SU-DHL-6 (cell line): ENCODE data around the gene SMIM7.

ENCODE experiments used
- H2AFZ ChIP-seq: fragments of 200-600 bp; sonication (generic); 2 replicates; pipeline ENCODE4 v1.6.1; 2014; ENCODE audit warnings: low read depth, mild to moderate bottlenecking, moderate library complexity, mixed read lengths, antibody characterized with exemption, low read length; ENCODE audit not compliant: severe bottlenecking
- H3F3A ChIP-seq: fragments of 200-600 bp; shearing (Covaris generic); 2 replicates; pipeline ENCODE4 v1.6.0; 2016; ENCODE audit warnings: antibody characterized with exemption, mild to moderate bottlenecking; ENCODE audit not compliant: insufficient read depth
- H3K27ac ChIP-seq: fragments of 200-600 bp; sonication (generic); 2 replicates; pipeline ENCODE4 v1.5.1; 2016; ENCODE audit warnings: low read depth, mild to moderate bottlenecking, low read length, moderate library complexity, mixed read lengths
- H3K27me3 ChIP-seq: fragments of 200-600 bp; sonication (generic), shearing (Covaris generic); 2 replicates; pipeline ENCODE4 v1.6.0; 2014; ENCODE audit warnings: mild to moderate bottlenecking, low read length
- H3K36me3 ChIP-seq: fragments of 200-600 bp; sonication (generic); 2 replicates; pipeline ENCODE4 v1.6.1; 2014; ENCODE audit warnings: mild to moderate bottlenecking, low read length, mixed read lengths
- H3K4me2 ChIP-seq: fragments of 300-600, 200-600 bp; shearing (Covaris generic), sonication (generic); 2 replicates; pipeline ENCODE4 v1.6.0; 2014; ENCODE audit warnings: low read length, low read depth, mild to moderate bottlenecking; ENCODE audit not compliant: poor library complexity, severe bottlenecking
- H3K4me3 ChIP-seq: fragments of 200-600 bp; sonication (generic); 2 replicates; pipeline ENCODE4 v1.5.1; 2014; ENCODE audit warnings: antibody characterized with exemption, low read length, mild to moderate bottlenecking, mixed read lengths; ENCODE audit not compliant: insufficient read depth, poor library complexity, severe bottlenecking
- H3K79me2 ChIP-seq: fragments of 200-600 bp; sonication (generic); 2 replicates; pipeline ENCODE4 v1.6.1; 2014; ENCODE audit warnings: mild to moderate bottlenecking, low read length, moderate library complexity; ENCODE audit not compliant: insufficient read depth
- H3K9ac ChIP-seq: fragments of 200-600 bp; sonication (generic); 2 replicates; pipeline ENCODE4 v1.7.0; 2014; ENCODE audit warnings: mild to moderate bottlenecking, low read length
- H3K9me2 ChIP-seq: fragments of 200-600 bp; sonication (generic); replicated peaks from 2 replicates; pipeline ENCODE4 v1.6.1; 2014; ENCODE audit warnings: low read length; ENCODE audit not compliant: insufficient read depth
- H3K9me3 ChIP-seq: fragments of 200-600 bp; sonication (generic); 2 replicates; pipeline ENCODE4 v1.6.1; 2014; ENCODE audit warnings: low read length, mixed read lengths; ENCODE audit not compliant: insufficient read depth
- H4K20me1 ChIP-seq: fragments of 200-600 bp; sonication (generic); 2 replicates; pipeline ENCODE4 v1.6.1; 2014; ENCODE audit warnings: low read depth, mild to moderate bottlenecking, antibody characterized with exemption, low read length, moderate library complexity, mixed read lengths
- CTCF ChIP-seq: fragments of 200-600 bp; sonication (generic); IDR thresholded peaks from one replicate; pipeline ENCODE4 v1.5.1; 2017; ENCODE audit warnings: antibody characterized with exemption, mild to moderate bottlenecking, low read length, moderate library complexity; ENCODE audit not compliant: insufficient read depth, poor library complexity, severe bottlenecking
- EZH2phosphoT487 ChIP-seq: fragments of 200-600 bp; sonication (generic), shearing (Covaris generic); conservative IDR thresholded peaks from 2 replicates; pipeline ENCODE4 v1.6.1; 2018; ENCODE audit warnings: mild to moderate bottlenecking, antibody characterized with exemption, low read length, moderate library complexity, mixed read lengths

The SMIM7 gene

GRCh38 chr19:16659832-16660708 lies at the start of gene SMIM7:
Gene SMIM7, minus strand, starts transcription at chr19:16660144. Its CDS starts 34 bp downstream, at chr19:16660110.
- Histone ChIP-seq H3K36me3 (peaks cover 7% of the 10 kb centered on the region), H3K4me3 (peak within 1 kb of the TSS; percentile 87), H3F3A (peaks cover 17% of the 10 kb centered on the region), H3K9ac (peak within 1 kb of the TSS; percentile 89), H3K4me2 (peak within 1 kb of the TSS; percentile 98), H3K27me3 (no peaks in the 10 kb centered on the region), H3K79me2 (peaks cover 64% of the 10 kb centered on the region), H4K20me1 (peaks cover 17% of the 10 kb centered on the region), H3K9me3 (no peaks in the 10 kb centered on the region), H2AFZ (peak within 1 kb of the TSS; percentile 69), H3K9me2 (no peaks in the 10 kb centered on the region), H3K27ac (peak within 1 kb of the TSS; percentile 91)
- no peak for TF ChIP-seq EZH2phosphoT487
- TF ChIP-seq CTCF = peak; percentile 23

GRCh38 chr19:16703677-16704076 lies 43.7 kb upstream of the SMIM7 start:
- Histone ChIP-seq H3K27me3 (no peaks in the 10 kb centered on the region), H3K36me3 (no peaks in the 10 kb centered on the region), H3K27ac (no peak overlapping the region), H3K4me3 (no peak overlapping the region), H3K9me2 (no peaks in the 10 kb centered on the region), H3K9ac (no peak overlapping the region), H3K79me2 (no peaks in the 10 kb centered on the region), H3K9me3 (no peaks in the 10 kb centered on the region), H2AFZ (no peak overlapping the region), H3K4me2 (no peak overlapping the region), H4K20me1 (no peaks in the 10 kb centered on the region), H3F3A (no peaks in the 10 kb centered on the region)
- no peak for TF ChIP-seq CTCF
- TF ChIP-seq EZH2phosphoT487 = no peak

- no peak overlapping the region for H2AFZ ChIP-seq
- no peaks in the 10 kb centered on the region for H4K20me1 ChIP-seq
- H3K27ac ChIP-seq = no peak overlapping the region
These were observed 42.2 kb upstream of the SMIM7 start for GRCh38 chr19:16702123-16702522.

More at GRCh38 chr19:16702123-16702522, 42.2 kb upstream of the SMIM7 start:
- TF ChIP-seq CTCF (no peak), EZH2phosphoT487 (no peak)
- Histone ChIP-seq H3K4me2 (no peak overlapping the region), H3K9me2 (no peaks in the 10 kb centered on the region), H3K27me3 (no peaks in the 10 kb centered on the region), H3K4me3 (no peak overlapping the region), H3K79me2 (no peaks in the 10 kb centered on the region), H3K9ac (no peak overlapping the region), H3F3A (no peaks in the 10 kb centered on the region), H3K36me3 (no peaks in the 10 kb centered on the region), H3K9me3 (no peaks in the 10 kb centered on the region)
